Measurements from ENCODE around the gene SSUH2. TPM values are rescaled to one million over a fixed set of nuclear protein-coding genes. Genes with fewer than 3 reads are reported as not detected.

The SSUH2 gene
- polyA plus RNA-seq, 1 experiment: 0.26 TPM

GRCh38 chr3:8600457-8600856 is 44.1 kb downstream of the SSUH2 start:
- TF ChIP-seq CTCF (IDR thresholded peaks at IDR 0.05; ENCODE audit: insufficient read depth, low read depth, low read length): no peak
- ChIA-PET POLR2A (no interaction called here), CTCF (interaction anchor here (0.6 to 1.0 kb wide), 2 partner anchors 17 to 184 kb away, joined by 3 read pairs; no protein-coding TSS in a partner anchor)
- DNase-seq (ENCODE audit: low read depth): no peak
- Histone ChIP-seq H3K4me3 (ENCODE audit: low read depth, low read length) (no peak overlapping the region), H3K36me3 (ENCODE audit: control insufficient read depth, insufficient read depth, low read length) (no peaks in the 10 kb centered on the region), H3K27me3 (ENCODE audit: control insufficient read depth, insufficient read depth, low read length) (0 out of 2 replicates have a peak, but pooled peaks cover 1% of the 10 kb centered on the region)

GRCh38 chr3:8599146-8599545 is 45.5 kb downstream of the SSUH2 start:
- H3K36me3 ChIP-seq (ENCODE audit: control insufficient read depth, insufficient read depth, low read length): no peaks in the 10 kb centered on the region
- no peak for DNase-seq (ENCODE audit: low read depth)

GRCh38 chr3:8597219-8597853 is 47.3 kb downstream of the SSUH2 start:
- no peak for DNase-seq (ENCODE audit: low read depth)
- CTCF ChIA-PET: interaction anchor here (1.7 to 3.2 kb wide), 2 partner anchors 10 to 25 kb away, joined by 6 to 11 read pairs; no protein-coding TSS in a partner anchor
- POLR2A ChIA-PET: no interaction called here
- Histone ChIP-seq H3K36me3 (ENCODE audit: control insufficient read depth, insufficient read depth, low read length) (no peaks in the 10 kb centered on the region), H3K27me3 (ENCODE audit: control insufficient read depth, insufficient read depth, low read length) (0 out of 2 replicates have a peak, but pooled peaks cover 1% of the 10 kb centered on the region), H3K4me3 (ENCODE audit: low read depth, low read length) (no peak overlapping the region)
- TF ChIP-seq CTCF (IDR thresholded peaks at IDR 0.05; ENCODE audit: insufficient read depth, low read depth, low read length): no peak

More at GRCh38 chr3:8599146-8599545, 45.5 kb downstream of the SSUH2 start:
- no peak overlapping the region for H3K4me3 ChIP-seq (ENCODE audit: low read depth, low read length)
- POLR2A ChIA-PET: interaction anchor here (0.7 kb wide), 1 partner anchor 17 kb away, joined by 3 read pairs; no protein-coding TSS in a partner anchor
- TF ChIP-seq CTCF (IDR thresholded peaks at IDR 0.05; ENCODE audit: insufficient read depth, low read depth, low read length): no peak
- H3K27me3 ChIP-seq (ENCODE audit: control insufficient read depth, insufficient read depth, low read length): 0 out of 2 replicates have a peak, but pooled peaks cover 1% of the 10 kb centered on the region
- CTCF ChIA-PET: interaction anchor here (0.7 to 1.3 kb wide), 4 partner anchors 9 to 182 kb away, joined by 3 to 4 read pairs (median 3); no protein-coding TSS in a partner anchor

GRCh38 chr3:8596321-8597218 is 48.0 kb downstream of the SSUH2 start:
- POLR2A ChIA-PET: no interaction called here
- CTCF ChIA-PET: interaction anchor here (0.9 to 3.2 kb wide), 4 partner anchors 9 to 151 kb away, joined by 3 to 11 read pairs (median 4); no protein-coding TSS in a partner anchor

More at GRCh38 chr3:8596321-8597218, 48.0 kb downstream of the SSUH2 start:
- DNase-seq (ENCODE audit: low read depth): no peak
- Histone ChIP-seq H3K4me3 (ENCODE audit: low read depth, low read length) (no peak overlapping the region), H3K27me3 (ENCODE audit: control insufficient read depth, insufficient read depth, low read length) (0 out of 2 replicates have a peak, but pooled peaks cover 1% of the 10 kb centered on the region), H3K36me3 (ENCODE audit: control insufficient read depth, insufficient read depth, low read length) (no peaks in the 10 kb centered on the region)
- no peak for TF ChIP-seq CTCF (IDR thresholded peaks at IDR 0.05; ENCODE audit: insufficient read depth, low read depth, low read length)

Measured in BJ (cell line).